Colonic mucosa (tissue), 4 donors: Measurements from ENCODE around the gene SOX13. TPM values are rescaled to one million over a fixed set of nuclear protein-coding genes. Genes with fewer than 3 reads are reported as not detected.
"Not testable (repeated sequence)": the region's sequence is repeated elsewhere in the genome, so short reads cannot be mapped to it uniquely, and the experiment has no call there.

ENCODE experiments used
- DNase-seq: peaks from one replicate; pipeline ENCODE4 v3.0.0-alpha.2; 2020
- H3K27ac ChIP-seq: fragments of 200-600 bp; one replicate; pipeline ENCODE4 v1.8.0; 2021
- H3K27me3 ChIP-seq: fragments of 200-600 bp; one replicate; pipeline ENCODE4 v1.8.0; 2021
- H3K36me3 ChIP-seq: fragments of 200-600 bp; one replicate; pipeline ENCODE4 v1.8.0; 2021
- H3K4me1 ChIP-seq: fragments of 200-600 bp; one replicate; pipeline ENCODE4 v1.8.0; 2021; ENCODE audit warnings: mild to moderate bottlenecking
- H3K4me3 ChIP-seq: fragments of 200-600 bp; one replicate; pipeline ENCODE4 v1.8.0; 2021
- H3K9ac ChIP-seq, 2 donors: one replicate each; pipeline ENCODE4 v1.7.0; 2013; ENCODE audit warnings: control low read depth in 2 of 2, low read depth in 2 of 2, low read length in 2 of 2
- H3K9me3 ChIP-seq: fragments of 200-600 bp; one replicate; pipeline ENCODE4 v1.8.0; 2021
- CTCF ChIP-seq: fragments of 200-600 bp; IDR thresholded peaks from one replicate; pipeline ENCODE4 v1.8.0; 2022; ENCODE audit warnings: antibody characterized with exemption, mild to moderate bottlenecking
- intact Hi-C: fragments of 100-400 bp; cut with DNase I; formaldehyde crosslinking; loops from one replicate; pipeline ENCODE4 v1.14.1; 2022
- total RNA-seq, 2 donors: library from RNA; stranded (reverse); fragmentation: NEBNext Ultra II Directional in 1 of 2; extraction: Animal tissue kit (Norgen Biotek cat#: 25700) in 1 of 2; gene quantifications; one replicate each; pipeline ENCODE4 v1.2.1, GENCODE V29; 2021
- donor health status: healthy.
- donor health status: DM: no; HTN: no; CAD: no.
- donor health status: DM: no; HTN: no; CAD: no.

SOX13 gene
- total RNA-seq, 2 donors from 2014 or later = 34.9 to 35.1 TPM

GRCh38 chr1:204096931-204097330 lies 24.0 kb downstream of the SOX13 start:
- Histone ChIP-seq H3K9ac (no peak overlapping the region), H3K27ac (no peak overlapping the region), H3K27me3 (no peaks in the 10 kb centered on the region), H3K36me3 (no peaks in the 10 kb centered on the region), H3K9me3 (no peaks in the 10 kb centered on the region), H3K4me3 (no peak overlapping the region), H3K4me1 (peaks cover 16% of the 10 kb centered on the region)
- intact Hi-C loops = no loop called here
- TF ChIP-seq CTCF = no peak
- DNase-seq = no peak

GRCh38 chr1:204098683-204099082 lies 25.8 kb downstream of the SOX13 start:
- Histone ChIP-seq H3K27me3 (no peaks in the 10 kb centered on the region), H3K27ac (no peak overlapping the region), H3K9ac (no peak overlapping the region), H3K36me3 (no peaks in the 10 kb centered on the region), H3K4me3 (no peak overlapping the region), H3K9me3 (no peaks in the 10 kb centered on the region), H3K4me1 (peaks cover 11% of the 10 kb centered on the region)
- intact Hi-C loops = no loop called here
- DNase-seq = no peak
- TF ChIP-seq CTCF = no peak

- H3K4me3 ChIP-seq, H3K36me3 ChIP-seq, H3K9ac ChIP-seq, DNase-seq, H3K9me3 ChIP-seq, intact Hi-C loops, H3K27me3 ChIP-seq, H3K27ac ChIP-seq: not testable (repeated sequence)
- peaks cover 17% of the 10 kb centered on the region for H3K4me1 ChIP-seq
These were observed 26.8 kb downstream of the SOX13 start for GRCh38 chr1:204099754-204100153.

GRCh38 chr1:204102029-204102611 lies 29.2 kb downstream of the SOX13 start:
- Histone ChIP-seq H3K4me1 (peaks cover 17% of the 10 kb centered on the region), H3K27me3 (no peaks in the 10 kb centered on the region), H3K9ac (no peak overlapping the region), H3K27ac (no peak overlapping the region), H3K9me3 (no peaks in the 10 kb centered on the region), H3K36me3 (no peaks in the 10 kb centered on the region), H3K4me3 (no peak overlapping the region)
- no peak for DNase-seq
- intact Hi-C loops = no loop called here
- TF ChIP-seq CTCF = no peak

- Histone ChIP-seq H3K4me3 (no peak overlapping the region), H3K4me1 (peaks cover 17% of the 10 kb centered on the region), H3K9me3 (no peaks in the 10 kb centered on the region), H3K36me3 (no peaks in the 10 kb centered on the region), H3K9ac (no peak overlapping the region), H3K27me3 (no peaks in the 10 kb centered on the region), H3K27ac (peak overlapping the region; percentile 57)
- no peak for TF ChIP-seq CTCF
- no peak for DNase-seq
- intact Hi-C loops = no loop called here
These were observed 30.0 kb downstream of the SOX13 start for GRCh38 chr1:204102739-204103430.

GRCh38 chr1:204103431-204103741 lies 30.5 kb downstream of the SOX13 start:
- peaks cover 17% of the 10 kb centered on the region for H3K4me1 ChIP-seq

More at GRCh38 chr1:204103431-204103741, 30.5 kb downstream of the SOX13 start:
- H3K9me3 ChIP-seq = no peaks in the 10 kb centered on the region
- H3K4me3 ChIP-seq = no peak overlapping the region
- no peak for TF ChIP-seq CTCF
- peak overlapping the region; percentile 57 for H3K27ac ChIP-seq
- no peak for DNase-seq
- no peaks in the 10 kb centered on the region for H3K36me3 ChIP-seq
- H3K27me3 ChIP-seq = no peaks in the 10 kb centered on the region
- intact Hi-C loops = no loop called here
- H3K9ac ChIP-seq = no peak overlapping the region
